Glomerular visceral epithelial cell (primary cell): ENCODE data around the gene CMTM7.
A peak's percentile ranks its signal among the peaks of the same experiment; 100 is the strongest.
"Not testable (repeated sequence)": the region's sequence is repeated elsewhere in the genome, so short reads cannot be mapped to it uniquely, and the experiment has no call there.

ENCODE experiments used
- DNase-seq: peaks from one replicate; pipeline ENCODE4 v3.0.0-alpha.2; 2016; ENCODE audit errors: extremely low spot score

The CMTM7 gene

DNA sequence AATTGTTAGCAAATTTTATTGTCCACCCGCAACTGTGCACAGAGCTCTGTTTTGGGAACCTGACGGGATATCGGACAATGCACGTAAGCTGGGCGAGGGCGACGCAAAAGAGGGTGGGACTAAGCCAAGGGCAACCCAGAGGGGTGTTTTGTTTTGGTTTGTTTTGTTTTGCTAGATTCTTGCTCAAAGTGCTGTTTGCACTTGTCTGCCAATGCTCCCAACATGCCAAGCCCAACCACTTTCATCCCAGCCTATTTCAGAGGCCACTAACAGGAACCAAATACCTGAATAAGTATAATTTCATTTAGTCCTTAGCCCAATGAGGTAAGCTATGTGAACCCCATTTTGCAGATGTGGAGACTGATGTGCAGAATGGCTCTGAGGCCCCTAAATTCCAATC, 9.7 kb upstream of the CMTM7 start:
- no peak for DNase-seq

GRCh38 chr3:32383136-32383711, 8.4 kb upstream of the CMTM7 start:
- DNase-seq = no peak

GRCh38 chr3:32384938-32385337, 6.7 kb upstream of the CMTM7 start:
- peak; percentile 34 for DNase-seq

- DNase-seq = no peak
Observed at GRCh38 chr3:32387512-32387911, 4.1 kb upstream of the CMTM7 start.

GRCh38 chr3:32389577-32389976, 2.1 kb upstream of the CMTM7 start:
- not testable (repeated sequence) for DNase-seq

- DNase-seq = peak; percentile 51
Observed at GRCh38 chr3:32392536-32393302, 1.1 kb downstream of the CMTM7 start.

- no peak for DNase-seq
Observed at GRCh38 chr3:32395496-32395895, 3.8 kb downstream of the CMTM7 start.

- no peak for DNase-seq
Observed at GRCh38 chr3:32397941-32398340, 6.3 kb downstream of the CMTM7 start.

DNA sequence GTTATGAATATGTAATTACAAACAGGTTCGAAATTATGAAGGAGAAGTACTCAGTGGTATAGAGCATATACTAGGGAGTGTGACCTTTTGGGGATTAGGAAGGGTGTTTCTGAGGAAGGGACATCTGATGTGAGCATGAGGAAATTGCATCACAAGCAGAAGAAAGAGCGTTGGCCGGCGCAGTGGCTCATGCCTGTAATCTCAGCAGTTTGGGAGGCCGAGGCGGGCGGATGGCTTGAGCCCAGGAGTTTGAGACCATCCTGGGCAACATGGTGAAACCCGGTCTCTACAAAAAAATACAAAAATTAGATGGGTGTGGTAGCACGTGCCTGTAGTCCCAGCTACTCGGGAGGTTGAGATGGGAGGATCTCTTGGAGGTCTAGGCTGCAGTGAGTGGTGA, 6.9 kb downstream of the CMTM7 start:
- no peak for DNase-seq

- peak; percentile 63 for DNase-seq
Observed at GRCh38 chr3:32399030-32399620, 7.5 kb downstream of the CMTM7 start.

- peak; percentile 27 for DNase-seq
Observed at GRCh38 chr3:32401126-32401525, 9.5 kb downstream of the CMTM7 start.

- DNase-seq = peak; percentile 85
Observed at GRCh38 chr3:32401556-32402081, 10.0 kb downstream of the CMTM7 start.

GRCh38 chr3:32403663-32404062, 12.0 kb downstream of the CMTM7 start:
- DNase-seq = no peak

DNA sequence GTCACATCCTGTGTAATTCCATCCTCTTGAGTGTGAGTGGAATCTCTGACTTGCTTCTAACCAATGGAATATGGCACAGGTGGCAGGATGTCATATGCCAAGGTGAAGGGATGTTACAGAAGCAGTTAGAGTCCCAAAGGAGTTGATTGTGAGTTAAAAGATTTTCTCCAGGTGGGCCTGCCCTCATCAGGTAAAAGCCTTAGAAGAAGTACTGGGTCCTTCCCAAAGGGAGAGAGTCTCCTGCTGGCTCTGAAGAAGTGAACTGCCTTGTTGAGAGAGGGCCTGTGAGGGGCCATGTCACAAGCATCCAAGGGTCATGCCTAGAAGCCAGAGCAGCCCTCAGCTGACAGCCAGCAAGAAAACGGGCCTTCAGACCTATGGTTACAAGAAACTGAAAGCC, 13.1 kb downstream of the CMTM7 start:
- no peak for DNase-seq

GRCh38 chr3:32405155-32405554, 13.5 kb downstream of the CMTM7 start:
- no peak for DNase-seq

- DNase-seq = no peak
Observed at GRCh38 chr3:32405711-32406323, 14.2 kb downstream of the CMTM7 start.

DNA sequence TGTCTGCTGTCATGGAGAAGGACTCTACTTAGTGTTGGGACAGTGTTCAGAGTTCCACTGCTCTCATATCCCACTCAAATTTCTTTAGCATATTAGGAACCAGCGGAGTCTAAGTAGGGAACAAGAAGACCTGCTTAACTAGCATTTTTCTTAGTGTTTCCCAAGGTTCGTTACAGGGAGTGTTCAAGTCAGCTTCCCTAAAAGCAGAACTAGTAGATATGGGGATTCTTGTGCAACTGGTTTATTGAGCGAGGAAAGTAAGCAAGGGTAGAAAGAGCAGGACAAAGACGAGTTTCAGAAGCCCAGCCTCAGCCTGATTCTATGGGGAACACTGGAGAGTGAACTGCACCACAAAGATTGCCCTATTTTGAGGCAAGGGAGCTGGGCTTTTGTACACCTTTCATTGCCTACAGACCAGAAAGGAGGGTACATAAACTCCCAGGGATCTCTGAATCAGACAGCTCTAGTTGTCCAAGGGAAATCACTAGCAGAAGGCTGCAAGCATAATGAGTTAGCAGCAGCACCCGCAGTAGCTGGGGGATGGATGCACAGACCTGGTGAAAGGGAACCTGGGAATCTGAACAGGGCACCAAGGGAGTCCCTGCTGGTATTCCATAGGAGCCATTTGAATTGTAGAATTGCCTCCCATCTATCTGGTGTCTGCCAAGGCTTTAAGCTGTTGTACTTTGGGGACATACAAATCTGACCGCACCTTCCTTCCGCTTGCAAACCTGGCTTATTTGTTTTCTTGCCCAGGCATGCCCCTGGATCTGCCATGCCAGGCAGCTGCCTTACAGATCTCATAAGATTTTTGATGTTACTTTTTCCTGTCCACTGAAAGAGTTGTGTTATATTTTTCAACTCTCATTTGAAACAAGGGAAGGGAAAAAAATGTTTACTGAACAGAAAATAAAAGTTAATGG, 15.1 kb downstream of the CMTM7 start:
- no peak for DNase-seq

- DNase-seq = no peak
Observed at GRCh38 chr3:32410367-32411246, 19.0 kb downstream of the CMTM7 start.

- no peak for DNase-seq
Observed at GRCh38 chr3:32411442-32411841, 19.8 kb downstream of the CMTM7 start.

- no peak for DNase-seq
Observed at GRCh38 chr3:32412887-32413286, 21.2 kb downstream of the CMTM7 start.
